ENCODE measurements around the gene CTNNBL1. TPM values are rescaled to one million over a fixed set of nuclear protein-coding genes. Genes with fewer than 3 reads are reported as not detected.
"Not testable (repeated sequence)": the region's sequence is repeated elsewhere in the genome, so short reads cannot be mapped to it uniquely, and the experiment has no call there.

The CTNNBL1 gene
- total and polyA plus RNA-seq, 3 donors from 2014 or later, result 50.4 to 119 (median 61.0) TPM

DNA sequence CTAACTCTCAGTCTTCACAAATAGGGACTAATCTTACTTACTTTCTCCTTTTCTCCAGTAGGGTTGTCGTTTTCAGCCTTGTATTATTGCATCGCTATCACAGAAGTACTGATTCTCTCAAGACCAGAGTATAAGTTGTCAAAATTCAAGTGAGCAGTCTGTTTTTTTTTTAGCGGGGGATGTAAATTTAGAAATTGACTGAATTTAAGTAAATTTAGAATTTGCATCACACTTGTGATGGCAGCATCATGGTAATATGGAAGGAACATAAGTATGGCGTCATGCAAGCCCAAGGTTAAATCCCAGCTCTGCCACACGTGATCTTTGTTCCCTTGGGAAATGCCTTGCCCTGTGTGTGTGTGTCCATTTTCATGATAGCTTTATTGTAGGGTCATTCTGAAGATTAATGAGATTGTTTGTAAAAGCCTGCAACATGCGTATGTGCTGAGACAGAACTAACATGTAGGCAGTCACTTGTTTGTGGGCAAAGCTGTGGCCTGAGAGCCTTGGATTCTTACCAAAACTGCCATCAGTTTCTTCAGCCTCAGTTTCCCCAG, 156.3 kb downstream of the CTNNBL1 start:
- no peak for DNase-seq
- no peaks in the 10 kb centered on the region for H3K36me3 ChIP-seq (ENCODE audit: low read depth, missing control alignments)
- no peak for TF ChIP-seq POLR2A (IDR thresholded peaks at IDR 0.05)
- TF ChIP-seq, protein P1, sequence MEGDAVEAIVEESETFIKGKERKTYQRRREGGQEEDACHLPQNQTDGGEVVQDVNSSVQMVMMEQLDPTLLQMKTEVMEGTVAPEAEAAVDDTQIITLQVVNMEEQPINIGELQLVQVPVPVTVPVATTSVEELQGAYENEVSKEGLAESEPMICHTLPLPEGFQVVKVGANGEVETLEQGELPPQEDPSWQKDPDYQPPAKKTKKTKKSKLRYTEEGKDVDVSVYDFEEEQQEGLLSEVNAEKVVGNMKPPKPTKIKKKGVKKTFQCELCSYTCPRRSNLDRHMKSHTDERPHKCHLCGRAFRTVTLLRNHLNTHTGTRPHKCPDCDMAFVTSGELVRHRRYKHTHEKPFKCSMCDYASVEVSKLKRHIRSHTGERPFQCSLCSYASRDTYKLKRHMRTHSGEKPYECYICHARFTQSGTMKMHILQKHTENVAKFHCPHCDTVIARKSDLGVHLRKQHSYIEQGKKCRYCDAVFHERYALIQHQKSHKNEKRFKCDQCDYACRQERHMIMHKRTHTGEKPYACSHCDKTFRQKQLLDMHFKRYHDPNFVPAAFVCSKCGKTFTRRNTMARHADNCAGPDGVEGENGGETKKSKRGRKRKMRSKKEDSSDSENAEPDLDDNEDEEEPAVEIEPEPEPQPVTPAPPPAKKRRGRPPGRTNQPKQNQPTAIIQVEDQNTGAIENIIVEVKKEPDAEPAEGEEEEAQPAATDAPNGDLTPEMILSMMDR (IDR thresholded peaks at IDR 0.05), result no peak
- no peaks in the 10 kb centered on the region for H3K9me3 ChIP-seq
- H3K27ac ChIP-seq, result no peak overlapping the region
- no peak overlapping the region for H3K4me3 ChIP-seq
- no peaks in the 10 kb centered on the region for H3K27me3 ChIP-seq
- intact Hi-C loops (cut with DNase I; ENCODE audit: low total_unique reads), result no loop called here
- WGBS, 2 donors, result 92 to 93% methylated on average over 6 of the region's 6 CpGs
- H3K4me1 ChIP-seq, result no peaks in the 10 kb centered on the region

DNA sequence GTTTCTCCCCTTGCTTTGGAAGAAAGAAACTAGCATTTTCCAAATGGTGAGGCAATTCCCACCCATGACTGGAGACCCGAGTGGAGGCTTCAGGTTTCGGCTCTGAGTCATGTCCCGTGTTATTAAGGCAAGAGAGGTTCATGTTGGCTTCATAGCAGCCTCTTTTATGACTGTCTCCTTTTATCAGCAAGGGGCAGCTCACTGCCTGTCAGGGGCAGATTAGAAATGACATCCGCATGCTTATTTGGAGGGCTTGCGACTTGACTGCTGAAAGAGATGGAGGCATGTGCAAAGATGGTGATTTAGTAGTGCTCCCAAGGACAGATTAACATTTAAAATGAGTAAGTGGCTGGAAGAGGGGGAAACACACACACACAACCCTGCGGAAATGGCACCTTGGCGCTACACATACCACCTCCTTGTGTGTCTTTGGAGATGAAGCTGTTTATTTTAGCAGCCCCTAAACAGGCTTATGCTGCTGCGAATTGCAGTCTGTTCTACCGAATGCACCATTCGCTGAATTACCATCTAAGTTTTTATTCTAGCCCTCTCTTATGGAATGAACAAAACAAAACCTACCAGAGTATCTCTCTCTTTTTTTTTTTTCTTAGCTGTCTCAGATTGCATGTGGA, 157.0 kb downstream of the CTNNBL1 start:
- H3K4me3 ChIP-seq, result no peak overlapping the region
- WGBS, 2 donors, result 76 to 77% methylated on average over 10 of the region's 10 CpGs
- H3K4me1 ChIP-seq, result no peaks in the 10 kb centered on the region
- DNase-seq, result no peak
- H3K27me3 ChIP-seq, result no peaks in the 10 kb centered on the region
- H3K9me3 ChIP-seq, result no peaks in the 10 kb centered on the region
- intact Hi-C loops (cut with DNase I; ENCODE audit: low total_unique reads), result no loop called here
- no peak overlapping the region for H3K27ac ChIP-seq
- H3K36me3 ChIP-seq (ENCODE audit: low read depth, missing control alignments), result no peaks in the 10 kb centered on the region
- TF ChIP-seq POLR2A (IDR thresholded peaks at IDR 0.05), result no peak
- TF ChIP-seq, protein P1 (IDR thresholded peaks at IDR 0.05), result no peak

DNA sequence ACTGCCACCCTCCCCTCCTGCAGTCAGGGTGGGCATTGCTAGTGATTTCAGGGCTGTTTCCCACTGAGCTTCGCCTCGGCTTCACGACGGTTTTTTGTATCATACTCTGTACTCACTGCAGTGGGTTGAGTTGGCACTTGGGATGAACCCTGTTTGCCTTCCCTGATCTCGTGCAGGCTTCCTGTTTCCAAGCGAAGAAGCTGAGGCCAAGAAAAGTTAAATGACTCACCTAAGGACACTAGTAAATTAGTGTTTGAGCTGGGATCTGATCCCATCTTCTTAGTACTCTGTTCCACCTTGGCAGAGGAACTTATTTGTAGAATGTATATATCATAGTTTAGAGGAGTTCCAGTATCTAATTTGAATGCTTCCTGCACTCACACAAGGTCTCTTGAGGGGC, 158.8 kb downstream of the CTNNBL1 start:
- H3K9me3 ChIP-seq, result no peaks in the 10 kb centered on the region

DNA sequence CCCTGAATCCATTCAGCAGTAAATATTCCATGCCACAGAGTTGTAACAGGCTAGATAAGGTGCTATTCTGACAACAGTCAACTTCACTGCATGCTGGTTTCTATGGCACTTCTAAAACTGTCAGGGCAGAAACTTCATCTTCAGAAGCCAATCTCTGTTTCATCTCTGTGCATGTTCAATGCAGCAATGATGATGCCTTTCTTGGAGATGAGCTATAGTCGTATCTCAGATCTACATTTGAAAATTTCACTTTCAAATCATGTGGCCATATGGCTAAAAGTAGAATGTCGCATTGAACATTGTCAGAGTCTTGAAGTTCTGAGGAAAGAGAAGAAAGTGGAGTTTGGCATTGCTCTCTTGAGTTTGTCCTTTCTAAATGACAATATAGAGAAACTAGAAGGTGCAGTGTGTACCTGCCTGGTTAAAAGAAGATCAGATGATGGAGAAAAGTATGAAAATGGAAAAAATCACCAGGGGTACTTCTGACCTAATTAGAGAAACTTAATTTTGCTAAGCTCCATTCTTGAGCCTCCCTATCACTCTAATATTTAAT, 160.1 kb downstream of the CTNNBL1 start:
- intact Hi-C loops (cut with DNase I; ENCODE audit: low total_unique reads), result no loop called here
- Histone ChIP-seq H3K9me3 (no peaks in the 10 kb centered on the region), H3K4me1 (no peaks in the 10 kb centered on the region), H3K27ac (no peak overlapping the region), H3K4me3 (no peak overlapping the region), H3K36me3 (ENCODE audit: low read depth, missing control alignments) (no peaks in the 10 kb centered on the region), H3K27me3 (no peaks in the 10 kb centered on the region)
- TF ChIP-seq, protein P1 (IDR thresholded peaks at IDR 0.05), result no peak
- no peak for TF ChIP-seq POLR2A (IDR thresholded peaks at IDR 0.05)
- 90 to 93% methylated on average over 2 of the region's 2 CpGs for WGBS, 2 donors
- no peak for DNase-seq

More for the DNA sequence above, 158.8 kb downstream of the CTNNBL1 start:
- Histone ChIP-seq H3K36me3 (ENCODE audit: low read depth, missing control alignments) (no peaks in the 10 kb centered on the region), H3K4me3 (no peak overlapping the region), H3K4me1 (no peaks in the 10 kb centered on the region), H3K27ac (no peak overlapping the region), H3K27me3 (no peaks in the 10 kb centered on the region)
- DNase-seq, result no peak
- 94% methylated on average over 6 of the region's 6 CpGs for WGBS, 2 donors
- TF ChIP-seq POLR2A (IDR thresholded peaks at IDR 0.05), result no peak
- TF ChIP-seq, protein P1 (IDR thresholded peaks at IDR 0.05), result no peak
- intact Hi-C loops (cut with DNase I; ENCODE audit: low total_unique reads), result no loop called here

DNA sequence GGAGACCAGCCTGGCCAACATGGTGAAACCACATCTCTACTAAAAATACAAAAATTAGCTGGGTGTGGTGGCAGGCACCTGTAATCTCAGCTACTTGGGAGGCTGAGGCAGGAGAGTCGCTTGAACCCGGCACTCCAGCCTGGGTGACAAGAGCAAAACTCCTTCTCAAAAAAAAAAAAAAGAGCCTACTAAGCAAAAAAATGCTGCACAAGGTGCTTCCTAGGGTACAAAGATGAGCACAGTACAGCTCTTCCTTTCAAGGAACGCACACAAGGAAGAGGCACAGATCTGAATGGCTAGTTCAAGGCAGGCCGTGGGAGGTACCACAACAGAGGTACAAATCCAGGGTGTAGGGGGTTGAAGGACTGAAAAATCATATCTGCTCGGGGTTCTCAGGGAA, 162.2 kb downstream of the CTNNBL1 start:
- intact Hi-C loops (cut with DNase I; ENCODE audit: low total_unique reads); H3K4me3 ChIP-seq; H3K4me1 ChIP-seq; H3K9me3 ChIP-seq; DNase-seq; H3K36me3 ChIP-seq (ENCODE audit: low read depth, missing control alignments); H3K27me3 ChIP-seq; H3K27ac ChIP-seq: not testable (repeated sequence)
- 92% methylated on average over 5 of the region's 5 CpGs for WGBS, 2 donors

Data from testis (tissue), 3 donors.